ENCODE data around the gene ALX1. TPM values are rescaled to one million over a fixed set of nuclear protein-coding genes. Genes with fewer than 3 reads are reported as not detected.
"Not testable (repeated sequence)": the region's sequence is repeated elsewhere in the genome, so short reads cannot be mapped to it uniquely, and the experiment has no call there.

Gene ALX1
- total RNA-seq, 4 donors from 2014 or later, result not detected

DNA sequence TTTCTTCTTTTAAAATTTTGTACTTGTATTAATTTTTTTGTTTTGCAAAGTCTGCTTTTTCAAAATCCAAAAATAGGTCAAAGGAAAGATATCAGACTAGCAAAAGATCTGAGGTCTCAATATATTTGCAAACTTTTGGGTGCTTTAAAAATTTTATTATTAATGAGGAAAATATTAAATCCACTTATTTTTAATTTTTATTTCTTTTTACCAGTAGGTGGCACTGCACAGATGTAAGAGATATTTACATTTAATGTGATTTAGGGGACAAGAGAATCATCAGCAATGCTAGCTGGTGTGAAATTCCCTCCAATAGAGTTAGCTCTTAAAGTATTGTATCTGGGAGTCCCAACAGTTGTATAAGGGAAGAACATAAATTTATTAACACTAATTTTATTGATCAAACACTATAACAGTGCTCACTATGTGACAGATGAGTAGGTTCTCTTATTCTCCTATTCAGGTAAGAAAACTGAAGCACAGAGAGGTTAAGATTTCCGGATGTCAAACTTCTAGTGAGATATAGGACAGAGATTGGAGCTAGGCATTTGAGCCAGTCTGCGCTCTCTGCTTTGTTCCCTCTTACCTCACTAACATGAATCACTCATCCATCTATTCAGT lies 30.5 kb downstream of the ALX1 start:
- no peak for DNase-seq
- Histone ChIP-seq H3K9me3 (no peaks in the 10 kb centered on the region), H3K27me3 (peaks cover 9% of the 10 kb centered on the region), H3K4me3 (no peak overlapping the region), H3K4me1 (no peaks in the 10 kb centered on the region), H3K36me3 (no peaks in the 10 kb centered on the region), H3K27ac (no peak overlapping the region)
- TF ChIP-seq, protein P1, sequence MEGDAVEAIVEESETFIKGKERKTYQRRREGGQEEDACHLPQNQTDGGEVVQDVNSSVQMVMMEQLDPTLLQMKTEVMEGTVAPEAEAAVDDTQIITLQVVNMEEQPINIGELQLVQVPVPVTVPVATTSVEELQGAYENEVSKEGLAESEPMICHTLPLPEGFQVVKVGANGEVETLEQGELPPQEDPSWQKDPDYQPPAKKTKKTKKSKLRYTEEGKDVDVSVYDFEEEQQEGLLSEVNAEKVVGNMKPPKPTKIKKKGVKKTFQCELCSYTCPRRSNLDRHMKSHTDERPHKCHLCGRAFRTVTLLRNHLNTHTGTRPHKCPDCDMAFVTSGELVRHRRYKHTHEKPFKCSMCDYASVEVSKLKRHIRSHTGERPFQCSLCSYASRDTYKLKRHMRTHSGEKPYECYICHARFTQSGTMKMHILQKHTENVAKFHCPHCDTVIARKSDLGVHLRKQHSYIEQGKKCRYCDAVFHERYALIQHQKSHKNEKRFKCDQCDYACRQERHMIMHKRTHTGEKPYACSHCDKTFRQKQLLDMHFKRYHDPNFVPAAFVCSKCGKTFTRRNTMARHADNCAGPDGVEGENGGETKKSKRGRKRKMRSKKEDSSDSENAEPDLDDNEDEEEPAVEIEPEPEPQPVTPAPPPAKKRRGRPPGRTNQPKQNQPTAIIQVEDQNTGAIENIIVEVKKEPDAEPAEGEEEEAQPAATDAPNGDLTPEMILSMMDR (IDR thresholded peaks at IDR 0.05), result peak in 2 of 5 experiments; percentile 11 to 27
- TF ChIP-seq POLR2A (IDR thresholded peaks at IDR 0.05) (no peak), POLR2AphosphoS5 (IDR thresholded peaks at IDR 0.05) (no peak), EP300 (IDR thresholded peaks at IDR 0.05; ENCODE audit: low read depth) (no peak)
- intact Hi-C loops (cut with DNase I; ENCODE audit: low total_unique reads) (no loop called here), in situ Hi-C loops (cut with MboI; ENCODE audit: low pct_ligation_motif_present in 1 of 4, low pct_unique_long_range_greater_than_20kb in 1 of 4, low sequenced_read_pairs in 3 of 4) (no loop called here)
- WGBS, 2 donors (ENCODE audit: low coverage in 1 of 2), result 73 to 92% methylated on average over 2 of the region's 2 CpGs

DNA sequence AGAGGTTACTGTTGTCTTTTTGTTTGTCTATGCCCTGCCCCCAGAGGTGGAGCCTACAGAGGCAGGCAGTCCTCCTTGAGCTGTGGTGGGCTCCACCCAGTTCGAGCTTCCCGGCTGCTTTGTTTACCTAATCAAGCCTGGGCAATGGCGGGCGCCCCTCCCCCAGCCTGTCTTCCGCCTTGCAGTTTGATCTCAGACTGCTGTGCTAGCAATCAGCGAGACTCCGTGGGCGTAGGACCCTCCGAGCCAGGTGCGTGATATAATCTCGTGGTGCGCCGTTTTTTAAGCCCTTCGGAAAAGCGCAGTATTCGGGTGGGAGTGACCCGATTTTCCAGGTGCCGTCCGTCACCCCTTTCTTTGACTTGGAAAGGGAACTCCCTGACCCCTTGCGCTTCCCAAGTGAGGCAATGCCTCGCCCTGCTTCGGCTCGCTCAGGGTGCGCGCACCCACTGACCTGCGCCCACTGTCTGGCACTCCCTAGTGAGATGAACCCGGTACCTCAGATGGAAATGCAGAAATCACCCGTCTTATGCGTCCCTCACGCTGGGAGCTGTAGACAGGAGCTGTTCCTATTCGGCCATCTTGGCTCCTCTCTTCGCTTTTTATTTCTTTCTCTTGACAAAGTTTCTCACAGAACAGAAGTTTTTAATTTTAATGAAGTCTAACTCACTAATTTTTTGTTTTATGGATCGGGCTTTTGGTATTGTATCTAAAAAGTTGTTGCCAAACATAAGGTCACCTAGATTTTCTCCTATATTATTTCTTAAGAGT lies 38.0 kb downstream of the ALX1 start:
- DNase-seq; intact Hi-C loops (cut with DNase I; ENCODE audit: low total_unique reads); H3K27ac ChIP-seq; H3K27me3 ChIP-seq; in situ Hi-C loops (cut with MboI; ENCODE audit: low pct_ligation_motif_present in 1 of 4, low pct_unique_long_range_greater_than_20kb in 1 of 4, low sequenced_read_pairs in 3 of 4); H3K4me3 ChIP-seq; H3K4me1 ChIP-seq; H3K9me3 ChIP-seq; H3K36me3 ChIP-seq: not testable (repeated sequence)
- WGBS, 2 donors (ENCODE audit: low coverage in 1 of 2), result 87 to 92% methylated on average over 17 to 33 of the region's 33 CpGs

DNA sequence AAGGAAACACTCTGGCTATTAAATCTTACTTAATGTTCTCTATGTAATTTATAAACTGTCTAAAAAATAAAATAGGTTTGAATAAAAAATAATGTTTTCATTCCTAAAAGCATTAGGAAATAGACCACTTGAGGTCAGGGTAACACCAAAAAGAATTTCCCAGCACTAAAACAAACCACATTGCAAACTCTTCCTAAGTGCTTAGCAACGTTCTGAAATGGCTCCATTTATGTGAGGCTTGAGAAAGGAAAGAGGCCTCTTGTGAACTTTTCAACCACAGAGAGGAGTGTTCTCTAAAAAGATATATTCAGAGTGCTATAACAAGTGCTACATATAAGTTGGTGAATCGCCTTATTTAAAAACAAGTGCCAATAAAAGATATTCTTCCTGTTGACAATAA lies 42.7 kb downstream of the ALX1 start:
- DNase-seq, result no peak
- Histone ChIP-seq H3K36me3 (no peaks in the 10 kb centered on the region), H3K27ac (no peak overlapping the region), H3K4me1 (no peaks in the 10 kb centered on the region), H3K9me3 (no peaks in the 10 kb centered on the region), H3K27me3 (no peaks in the 10 kb centered on the region), H3K4me3 (no peak overlapping the region)
- TF ChIP-seq POLR2AphosphoS5 (IDR thresholded peaks at IDR 0.05) (no peak), EP300 (IDR thresholded peaks at IDR 0.05; ENCODE audit: low read depth) (no peak), POLR2A (IDR thresholded peaks at IDR 0.05) (no peak)
- TF ChIP-seq, protein P1 (IDR thresholded peaks at IDR 0.05), result no peak
- in situ Hi-C loops (cut with MboI; ENCODE audit: low pct_ligation_motif_present in 1 of 4, low pct_unique_long_range_greater_than_20kb in 1 of 4, low sequenced_read_pairs in 3 of 4) (no loop called here), intact Hi-C loops (cut with DNase I; ENCODE audit: low total_unique reads) (no loop called here)
- 43 to 80% methylated on average over 1 to 2 of the region's 2 CpGs for WGBS, 2 donors (ENCODE audit: low coverage in 1 of 2)

DNA sequence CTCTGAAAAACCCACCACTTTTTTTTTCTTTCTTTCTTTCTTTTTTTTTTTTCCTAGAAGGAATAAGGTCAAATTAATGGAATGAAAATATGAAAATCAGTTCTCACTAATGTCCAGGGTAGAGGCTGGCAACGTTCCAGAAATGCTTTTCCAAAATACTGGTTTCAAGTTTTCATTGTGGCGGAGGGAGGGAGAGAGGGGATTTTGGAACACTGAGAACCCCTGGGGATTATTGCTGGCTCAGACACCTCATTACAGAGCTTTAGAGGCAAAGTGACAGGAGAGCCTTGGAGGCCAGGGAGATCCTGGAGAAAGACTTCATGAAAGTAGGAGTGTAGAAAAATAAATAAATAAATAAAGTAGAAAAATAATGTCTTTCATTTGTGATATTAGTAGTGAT lies 45.4 kb downstream of the ALX1 start:
- intact Hi-C loops (cut with DNase I; ENCODE audit: low total_unique reads), result no loop called here
- Histone ChIP-seq H3K4me3 (no peak overlapping the region), H3K9me3 (no peaks in the 10 kb centered on the region), H3K4me1 (no peaks in the 10 kb centered on the region), H3K27me3 (no peaks in the 10 kb centered on the region), H3K27ac (no peak overlapping the region), H3K36me3 (no peaks in the 10 kb centered on the region)
- TF ChIP-seq, protein P1 (IDR thresholded peaks at IDR 0.05), result no peak
- no peak for TF ChIP-seq POLR2A (IDR thresholded peaks at IDR 0.05)
- no peak for TF ChIP-seq EP300 (IDR thresholded peaks at IDR 0.05; ENCODE audit: low read depth)
- no peak for TF ChIP-seq POLR2AphosphoS5 (IDR thresholded peaks at IDR 0.05)
- no peak for DNase-seq
- in situ Hi-C loops (cut with MboI; ENCODE audit: low pct_ligation_motif_present in 1 of 4, low pct_unique_long_range_greater_than_20kb in 1 of 4, low sequenced_read_pairs in 3 of 4), result no loop called here
- 48 to 52% methylated on average over 2 of the region's 2 CpGs for WGBS, 2 donors (ENCODE audit: low coverage in 1 of 2)
